Neural cell (in vitro differentiated cells): Measurements from ENCODE around the gene PIK3C2G. TPM values are rescaled to one million over a fixed set of nuclear protein-coding genes. Genes with fewer than 3 reads are reported as not detected.

ENCODE experiments used
- H2AFZ ChIP-seq: fragments of 200-600, 300-800 bp; sonication (generic), shearing (Covaris generic); 2 replicates; pipeline ENCODE4 v1.6.0; 2014; ENCODE audit warnings: low read depth, mild to moderate bottlenecking, antibody characterized with exemption, low read length, moderate library complexity
- H3F3A ChIP-seq: fragments of 200-600 bp; shearing (Covaris generic); 2 replicates; pipeline ENCODE4 v1.6.1; 2016; ENCODE audit warnings: mild to moderate bottlenecking, moderate library complexity, mixed read lengths, antibody characterized with exemption, low read length; ENCODE audit not compliant: insufficient read depth, poor library complexity, severe bottlenecking
- H3K27ac ChIP-seq: fragments of 200-600, 300-800 bp; sonication (generic), shearing (Covaris generic); 2 replicates; pipeline ENCODE4 v1.5.1; 2014; ENCODE audit warnings: mild to moderate bottlenecking, low read length, moderate library complexity
- H3K27me3 ChIP-seq: fragments of 300-800, 200-600 bp; sonication (generic), shearing (Covaris generic); 2 replicates; pipeline ENCODE4 v1.6.0; 2014; ENCODE audit warnings: mild to moderate bottlenecking, low read depth, low read length, moderate library complexity; ENCODE audit not compliant: insufficient read depth
- H3K36me3 ChIP-seq: fragments of 300-800, 200-600 bp; sonication (generic), shearing (Covaris generic); 2 replicates; pipeline ENCODE4 v1.5.1; 2014; ENCODE audit warnings: mild to moderate bottlenecking, antibody characterized with exemption, low read length, moderate library complexity; ENCODE audit not compliant: insufficient read depth
- H3K4me2 ChIP-seq: fragments of 300-800, 200-600 bp; sonication (generic), shearing (Covaris generic); 2 replicates; pipeline ENCODE4 v1.6.0; 2014; ENCODE audit warnings: mild to moderate bottlenecking, low read length
- H3K4me3 ChIP-seq: fragments of 300-800, 200-600 bp; sonication (generic), shearing (Covaris generic); 2 replicates; pipeline ENCODE4 v1.5.1; 2014; ENCODE audit warnings: mild to moderate bottlenecking, low read length, moderate library complexity
- H3K79me2 ChIP-seq: fragments of 200-600 bp; shearing (Covaris generic); replicated peaks from 2 replicates; pipeline ENCODE4 v1.6.0; 2014; ENCODE audit warnings: mild to moderate bottlenecking, low read length, moderate library complexity; ENCODE audit not compliant: insufficient read depth
- H3K9ac ChIP-seq: fragments of 300-800, 200-600 bp; sonication (generic), shearing (Covaris generic); 2 replicates; pipeline ENCODE4 v1.6.1; 2016; ENCODE audit warnings: mild to moderate bottlenecking, low read length, mixed read lengths
- H3K9me2 ChIP-seq: fragments of 200-600 bp; shearing (Covaris generic); 2 replicates; pipeline ENCODE4 v1.6.1; 2016; ENCODE audit warnings: mild to moderate bottlenecking, low read length, mixed read lengths; ENCODE audit not compliant: insufficient read depth
- H3K9me3 ChIP-seq: fragments of 200-600, 300-800 bp; sonication (generic), shearing (Covaris generic); 2 replicates; pipeline ENCODE4 v1.6.1; 2016; ENCODE audit warnings: mild to moderate bottlenecking, mixed run types, low read length, moderate library complexity, mixed read lengths
- H4K20me1 ChIP-seq: fragments of 200-600 bp; shearing (Covaris generic); 2 replicates; pipeline ENCODE4 v1.6.1; 2016; ENCODE audit warnings: mild to moderate bottlenecking, mixed run types; ENCODE audit not compliant: insufficient read depth
- CTCF ChIP-seq: fragments of 450-650 bp; IDR thresholded peaks from 2 replicates; pipeline ENCODE4 v1.5.1; 2014; ENCODE audit warnings: antibody characterized with exemption, mild to moderate bottlenecking, moderate library complexity; ENCODE audit not compliant: poor library complexity, severe bottlenecking
- EP300 ChIP-seq: fragments of 450-650 bp; conservative IDR thresholded peaks from 2 replicates; pipeline ENCODE4 v1.6.1; 2014; ENCODE audit warnings: antibody characterized with exemption, mild to moderate bottlenecking, moderate library complexity; ENCODE audit not compliant: poor library complexity, severe bottlenecking
- EZH2 ChIP-seq: fragments of 200-600, 300-800 bp; shearing (Covaris generic), sonication (generic); IDR thresholded peaks from 2 replicates; pipeline ENCODE4 v1.6.1; 2014; ENCODE audit warnings: antibody characterized with exemption, low read length, borderline replicate concordance, mild to moderate bottlenecking; ENCODE audit not compliant: insufficient read depth, poor library complexity, severe bottlenecking
- MXI1 ChIP-seq: fragments of 450-650 bp; conservative IDR thresholded peaks from 2 replicates; pipeline ENCODE4 v1.6.1; 2014; ENCODE audit warnings: antibody characterized with exemption, mild to moderate bottlenecking; ENCODE audit not compliant: poor library complexity, severe bottlenecking
- POLR2AphosphoS5 ChIP-seq: IDR thresholded peaks from 2 replicates; pipeline ENCODE4 v1.6.1; 2012
- RAD21 ChIP-seq: fragments of 450-650 bp; conservative IDR thresholded peaks from 2 replicates; pipeline ENCODE4 v1.6.1; 2014; ENCODE audit warnings: antibody characterized with exemption, mild to moderate bottlenecking, moderate library complexity
- REST ChIP-seq: IDR thresholded peaks from 2 replicates; pipeline ENCODE4 v1.6.1; 2012; ENCODE audit warnings: borderline replicate concordance
- SMC3 ChIP-seq: fragments of 450-650 bp; conservative IDR thresholded peaks from 2 replicates; pipeline ENCODE4 v1.6.1; 2014; ENCODE audit warnings: antibody characterized with exemption, mild to moderate bottlenecking, moderate library complexity; ENCODE audit not compliant: poor library complexity
- TAF1 ChIP-seq: IDR thresholded peaks from 2 replicates; pipeline ENCODE4 v1.6.1; 2012; ENCODE audit warnings: low read depth
- polyA plus RNA-seq: library from polyadenylated mRNA; depleted of rRNA; stranded (reverse); fragments of >200 nt; gene quantifications from 2 replicates; pipeline ENCODE4 v1.2.3, GENCODE V29; 2014

Gene PIK3C2G
- polyA plus RNA-seq, 1 donor from 2014 or later, result not detected

DNA sequence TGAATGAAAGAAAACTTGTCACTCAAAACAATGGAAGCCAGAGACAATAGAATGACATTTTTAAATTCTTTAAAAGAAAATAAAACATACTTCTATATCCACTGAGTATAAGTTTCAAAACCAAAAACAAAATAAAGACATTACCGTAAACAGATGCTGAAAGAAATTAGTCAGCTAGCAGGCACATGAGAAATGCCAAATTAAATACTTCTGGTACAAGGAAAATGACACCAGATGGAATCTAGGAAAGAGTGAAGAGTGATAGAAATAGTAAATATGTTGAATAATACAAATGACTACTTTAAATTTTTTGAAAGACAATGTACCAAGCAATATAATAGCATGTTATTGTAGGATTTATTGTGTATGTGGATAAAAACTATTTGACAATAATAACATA, 23.8 kb downstream of the PIK3C2G start:
- Histone ChIP-seq H3K27me3 (no peaks in the 10 kb centered on the region), H3K4me2 (no peak overlapping the region), H3F3A (no peaks in the 10 kb centered on the region), H3K79me2 (no peaks in the 10 kb centered on the region), H3K9ac (no peak overlapping the region), H4K20me1 (no peaks in the 10 kb centered on the region), H3K27ac (no peak overlapping the region), H2AFZ (no peak overlapping the region), H3K36me3 (no peaks in the 10 kb centered on the region), H3K9me3 (no peaks in the 10 kb centered on the region), H3K4me3 (no peak overlapping the region), H3K9me2 (no peaks in the 10 kb centered on the region)
- TF ChIP-seq POLR2AphosphoS5 (no peak), EZH2 (no peak), MXI1 (no peak)

DNA sequence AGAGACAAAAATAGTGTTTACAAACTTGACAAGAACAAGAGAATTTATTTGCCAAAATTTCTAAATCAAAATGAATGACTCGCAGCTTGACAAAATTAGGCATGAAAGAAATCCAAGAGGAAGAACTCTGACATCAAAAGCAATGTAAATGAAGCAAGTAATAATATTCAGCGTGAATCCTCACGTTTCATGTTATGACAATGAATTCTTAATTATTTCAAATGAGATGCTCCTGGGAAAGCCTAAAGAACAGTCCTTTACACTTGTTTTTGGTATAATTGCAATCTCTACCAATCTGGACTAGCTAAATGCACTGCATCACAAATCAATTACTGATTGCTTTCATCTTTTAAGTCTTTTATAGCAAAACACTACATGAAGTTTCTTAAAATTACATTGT, 29.1 kb downstream of the PIK3C2G start:
- H4K20me1 ChIP-seq, result no peaks in the 10 kb centered on the region
- no peaks in the 10 kb centered on the region for H3K9me3 ChIP-seq
- no peaks in the 10 kb centered on the region for H3K36me3 ChIP-seq
- H3K27ac ChIP-seq, result no peak overlapping the region
- H2AFZ ChIP-seq, result no peak overlapping the region
- H3K9ac ChIP-seq, result no peak overlapping the region
- H3K4me2 ChIP-seq, result no peak overlapping the region
- TF ChIP-seq EP300 (no peak), TAF1 (no peak), REST (no peak), SMC3 (no peak), POLR2AphosphoS5 (no peak), EZH2 (no peak), CTCF (no peak), RAD21 (no peak), MXI1 (no peak)
- no peaks in the 10 kb centered on the region for H3K79me2 ChIP-seq
- H3F3A ChIP-seq, result no peaks in the 10 kb centered on the region
- H3K9me2 ChIP-seq, result no peaks in the 10 kb centered on the region
- H3K27me3 ChIP-seq, result no peaks in the 10 kb centered on the region
- no peak overlapping the region for H3K4me3 ChIP-seq

DNA sequence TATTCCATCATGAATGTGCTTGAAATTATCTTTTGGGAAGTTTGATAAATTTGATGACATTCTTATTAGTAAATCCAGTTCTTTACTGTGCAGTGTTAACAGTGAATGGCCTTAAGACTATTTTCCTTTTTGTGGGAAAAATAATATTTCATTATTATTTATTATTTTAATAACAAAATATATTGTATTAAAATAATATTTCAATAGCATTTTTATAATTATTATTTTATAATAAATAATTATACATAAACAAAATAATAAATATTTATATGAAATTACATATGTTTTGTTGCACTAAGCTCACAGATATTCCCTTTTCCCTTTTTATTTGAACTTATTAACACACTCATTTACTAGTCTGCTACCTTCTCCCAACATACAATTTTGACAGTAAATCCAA, 33.6 kb downstream of the PIK3C2G start:
- TF ChIP-seq CTCF (no peak), MXI1 (no peak), REST (no peak), EZH2 (no peak), RAD21 (no peak), SMC3 (no peak), EP300 (no peak), TAF1 (no peak), POLR2AphosphoS5 (no peak)
- no peaks in the 10 kb centered on the region for H3K9me2 ChIP-seq
- no peak overlapping the region for H3K9ac ChIP-seq
- H2AFZ ChIP-seq, result no peak overlapping the region
- H3K79me2 ChIP-seq, result no peaks in the 10 kb centered on the region
- H3K4me2 ChIP-seq, result no peak overlapping the region
- no peaks in the 10 kb centered on the region for H3K27me3 ChIP-seq
- no peaks in the 10 kb centered on the region for H4K20me1 ChIP-seq
- H3K4me3 ChIP-seq, result no peak overlapping the region
- no peak overlapping the region for H3K27ac ChIP-seq
- no peaks in the 10 kb centered on the region for H3K36me3 ChIP-seq
- H3K9me3 ChIP-seq, result no peaks in the 10 kb centered on the region
- no peaks in the 10 kb centered on the region for H3F3A ChIP-seq
